ENCODE measurements around the gene ME3.

ME3 gene

GRCh38 chr11:86672007-86672621 is at the start of gene ME3:
Gene ME3 (minus strand): TSS chr11:86672616.
- no peak for DNase-seq

- no peak for DNase-seq
These were observed 49.6 kb upstream of the ME3 start for GRCh38 chr11:86722006-86722405.

GRCh38 chr11:86720546-86720945 is 48.1 kb upstream of the ME3 start:
- DNase-seq, result no peak

GRCh38 chr11:86719781-86720463 is 47.5 kb upstream of the ME3 start:
- no peak for DNase-seq

- no peak for DNase-seq
These were observed 46.6 kb upstream of the ME3 start for GRCh38 chr11:86718999-86719398.

- no peak for DNase-seq
These were observed 46.1 kb upstream of the ME3 start for GRCh38 chr11:86718521-86718920.

- DNase-seq, result no peak
These were observed 45.5 kb upstream of the ME3 start for GRCh38 chr11:86717817-86718501.

GRCh38 chr11:86715611-86716010 is 43.2 kb upstream of the ME3 start:
- no peak for DNase-seq

- no peak for DNase-seq
These were observed 41.1 kb upstream of the ME3 start for GRCh38 chr11:86713552-86713951.

- no peak for DNase-seq
These were observed 38.5 kb upstream of the ME3 start for GRCh38 chr11:86710936-86711335.

- DNase-seq, result no peak
These were observed 36.3 kb upstream of the ME3 start for GRCh38 chr11:86708669-86709068.

GRCh38 chr11:86706338-86707131 is 34.1 kb upstream of the ME3 start:
- no peak for DNase-seq

- no peak for DNase-seq
These were observed 32.3 kb upstream of the ME3 start for GRCh38 chr11:86704710-86705109.

- DNase-seq, result no peak
These were observed 31.6 kb upstream of the ME3 start for GRCh38 chr11:86703987-86704386.

- no peak for DNase-seq
These were observed 30.0 kb upstream of the ME3 start for GRCh38 chr11:86702220-86702983.

- no peak for DNase-seq
These were observed 26.8 kb upstream of the ME3 start for GRCh38 chr11:86699040-86699791.

GRCh38 chr11:86698639-86699038 is 26.2 kb upstream of the ME3 start:
- DNase-seq, result no peak

- DNase-seq, result no peak
These were observed 24.0 kb upstream of the ME3 start for GRCh38 chr11:86696451-86696850.

GRCh38 chr11:86696004-86696403 is 23.6 kb upstream of the ME3 start:
- no peak for DNase-seq

- DNase-seq, result no peak
These were observed 23.0 kb upstream of the ME3 start for GRCh38 chr11:86695373-86695772.

- no peak for DNase-seq
These were observed 21.1 kb upstream of the ME3 start for GRCh38 chr11:86693518-86693917.

GRCh38 chr11:86692746-86693145 is 20.3 kb upstream of the ME3 start:
- DNase-seq, result no peak
